BJ (cell line): ENCODE measurements around the gene PRTN3. TPM values are rescaled to one million over a fixed set of nuclear protein-coding genes. Genes with fewer than 3 reads are reported as not detected.
A peak's percentile ranks its signal among the peaks of the same experiment; 100 is the strongest.

Source experiments
- CTCF ChIA-PET: fragments of 350-600 bp; formaldehyde crosslinking; extraction: SDS; loops from one replicate; lab custom pipeline; 2021; ENCODE audit warnings: antibody characterized with exemption, inconsistent platforms; lab: Yijun Ruan, JAX
- POLR2A ChIA-PET: fragments of 300-600 bp; sonication (Branson Sonifier 250); formaldehyde crosslinking; extraction: SDS; loops from one replicate; lab custom pipeline; 2021; ENCODE audit warnings: antibody characterized with exemption; lab: Charles Lee
- DNase-seq: peaks from one replicate; pipeline ENCODE4 v3.0.0-alpha.2; 2011; ENCODE audit warnings: low read depth
- H3K27me3 ChIP-seq: 2 replicates; pipeline ENCODE4 v1.6.0; 2011; ENCODE audit warnings: low read length; ENCODE audit not compliant: control insufficient read depth, insufficient read depth
- H3K36me3 ChIP-seq: 2 replicates; pipeline ENCODE4 v1.5.1; 2011; ENCODE audit warnings: low read length; ENCODE audit not compliant: control insufficient read depth, insufficient read depth
- H3K4me3 ChIP-seq: 2 replicates; pipeline ENCODE4 v1.5.1; 2011; ENCODE audit warnings: low read depth, mild to moderate bottlenecking, control low read depth, low read length
- CTCF ChIP-seq: IDR thresholded peaks from 2 replicates; pipeline ENCODE4 v1.5.1; 2011; ENCODE audit warnings: low read depth, mild to moderate bottlenecking, control low read depth, inconsistent platforms, low read length, moderate library complexity; ENCODE audit not compliant: insufficient read depth
- polyA plus RNA-seq: library from polyadenylated mRNA; depleted of rRNA; stranded (reverse); fragments of >200 nt; gene quantifications from 2 replicates; pipeline ENCODE4 v1.2.3, GENCODE V29; 2011

PRTN3 gene
- polyA plus RNA-seq, 1 experiment: not detected

DNA sequence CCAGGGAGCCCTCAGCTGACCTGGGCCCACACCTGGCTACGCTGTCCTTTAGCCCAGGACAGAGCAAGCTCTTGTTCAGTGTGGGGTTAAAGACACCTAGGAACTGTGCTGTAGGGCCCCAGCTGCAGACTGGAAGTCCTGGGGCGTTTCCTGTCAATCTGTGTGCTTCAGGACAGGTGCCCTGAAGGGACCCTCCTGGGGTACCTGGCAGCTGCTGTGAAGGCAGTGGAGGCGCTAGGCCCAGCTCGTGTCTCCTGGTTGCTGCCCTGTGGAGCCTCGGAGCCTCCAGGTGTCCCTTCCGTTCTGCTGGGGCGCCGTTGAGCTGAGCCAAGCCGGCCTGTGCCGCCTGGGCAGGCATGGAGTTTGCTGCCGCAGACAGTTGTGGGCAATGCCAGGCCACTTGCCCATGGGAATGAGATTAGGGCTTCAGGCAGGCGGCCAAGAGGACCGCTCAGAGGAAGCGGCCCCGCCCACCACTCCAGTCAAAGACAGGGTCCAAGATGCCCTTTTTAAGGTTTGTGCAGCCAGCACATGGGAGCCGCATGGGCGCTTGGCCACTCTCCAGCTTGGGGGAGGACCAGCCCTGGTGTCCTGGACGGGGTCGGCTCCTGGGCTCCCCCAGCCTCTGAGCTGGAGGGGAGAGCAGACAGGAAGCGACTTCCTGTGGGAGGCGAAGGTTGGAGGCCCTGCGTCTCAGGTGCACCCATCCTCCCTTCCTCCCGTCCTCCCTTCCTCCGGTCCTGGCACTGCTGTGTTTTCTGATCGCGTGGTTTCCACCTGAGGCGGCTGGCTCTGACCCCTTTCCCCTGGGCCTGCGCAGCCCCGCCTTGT lies 39.6 kb upstream of the PRTN3 start:
- peaks cover 37% of the 10 kb centered on the region for H3K36me3 ChIP-seq
- CTCF ChIA-PET: interaction anchor here (1.3 to 1.8 kb wide), 6 partner anchors 10 to 62 kb away, joined by 3 to 5 read pairs (median 4); no protein-coding TSS in a partner anchor
- peak overlapping the region; percentile 15 for H3K4me3 ChIP-seq
- POLR2A ChIA-PET: interaction anchor here (1.0 kb wide), 1 partner anchor 23 kb away, joined by 4 read pairs; no protein-coding TSS in a partner anchor
- DNase-seq: no peak
- H3K27me3 ChIP-seq: no peaks in the 10 kb centered on the region
- no peak for TF ChIP-seq CTCF

- H3K27me3 ChIP-seq: no peaks in the 10 kb centered on the region
- CTCF ChIA-PET: interaction anchor here (0.6 to 1.8 kb wide), 8 partner anchors 9 to 63 kb away, joined by 3 to 5 read pairs (median 4); no protein-coding TSS in a partner anchor
- POLR2A ChIA-PET: interaction anchor here (1.0 kb wide), 1 partner anchor 24 kb away, joined by 4 read pairs; no protein-coding TSS in a partner anchor
- H3K4me3 ChIP-seq: peak overlapping the region; percentile 15
- no peak for DNase-seq
- no peak for TF ChIP-seq CTCF
- peaks cover 44% of the 10 kb centered on the region for H3K36me3 ChIP-seq
Measured at GRCh38 chr19:801861-802497, 38.8 kb upstream of the PRTN3 start.

GRCh38 chr19:802498-803098 lies 38.2 kb upstream of the PRTN3 start:
- peak overlapping the region; percentile 15; the same call in 1 of the 2 replicates for H3K4me3 ChIP-seq
- ChIA-PET CTCF (interaction anchor here (0.6 to 1.8 kb wide), 7 partner anchors 9 to 63 kb away, joined by 3 to 4 read pairs (median 4); no protein-coding TSS in a partner anchor), POLR2A (interaction anchor here (1.0 kb wide), 1 partner anchor 24 kb away, joined by 4 read pairs; no protein-coding TSS in a partner anchor)
- no peak for TF ChIP-seq CTCF
- no peak for DNase-seq
- no peaks in the 10 kb centered on the region for H3K27me3 ChIP-seq
- peaks cover 48% of the 10 kb centered on the region for H3K36me3 ChIP-seq

DNA sequence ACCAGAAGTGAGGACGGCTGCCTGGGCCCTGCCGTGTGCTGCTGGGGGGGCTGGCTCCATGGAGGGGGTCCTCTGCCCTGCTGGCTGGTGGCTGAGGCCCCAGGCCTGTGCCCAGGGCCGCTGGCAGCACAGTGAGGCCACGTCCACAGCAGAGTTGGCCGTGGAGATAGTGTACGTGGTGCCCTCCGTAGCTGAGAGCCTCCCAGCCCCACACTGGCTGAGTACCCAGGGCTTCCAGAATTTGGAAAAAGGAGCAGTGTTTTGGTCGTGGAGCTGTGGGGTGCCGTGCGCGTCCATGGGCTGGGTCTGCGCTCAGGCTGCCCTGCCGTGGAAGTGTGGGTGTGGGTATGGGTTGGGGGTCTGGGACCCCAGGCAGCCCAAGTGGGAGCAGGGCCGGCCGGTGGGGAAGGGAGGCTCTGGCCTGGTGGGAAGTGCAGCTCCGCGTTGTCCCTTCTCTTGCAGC lies 37.7 kb upstream of the PRTN3 start:
- H3K27me3 ChIP-seq: no peaks in the 10 kb centered on the region
- no peak for DNase-seq
- H3K36me3 ChIP-seq: peaks cover 51% of the 10 kb centered on the region
- TF ChIP-seq CTCF: no peak
- CTCF ChIA-PET: interaction anchor here (1.2 to 1.6 kb wide), 2 partner anchors 8 to 25 kb away, joined by 4 read pairs; no protein-coding TSS in a partner anchor
- no peak overlapping the region for H3K4me3 ChIP-seq
- POLR2A ChIA-PET: no interaction called here
